ENCODE measurements around the gene HDAC4. TPM values are rescaled to one million over a fixed set of nuclear protein-coding genes. Genes with fewer than 3 reads are reported as not detected.

Gene HDAC4
- total and polyA plus RNA-seq, 2 of the 4 experiments (the other 2 are of a cell fraction) = 4.1 to 7.2 TPM

DNA sequence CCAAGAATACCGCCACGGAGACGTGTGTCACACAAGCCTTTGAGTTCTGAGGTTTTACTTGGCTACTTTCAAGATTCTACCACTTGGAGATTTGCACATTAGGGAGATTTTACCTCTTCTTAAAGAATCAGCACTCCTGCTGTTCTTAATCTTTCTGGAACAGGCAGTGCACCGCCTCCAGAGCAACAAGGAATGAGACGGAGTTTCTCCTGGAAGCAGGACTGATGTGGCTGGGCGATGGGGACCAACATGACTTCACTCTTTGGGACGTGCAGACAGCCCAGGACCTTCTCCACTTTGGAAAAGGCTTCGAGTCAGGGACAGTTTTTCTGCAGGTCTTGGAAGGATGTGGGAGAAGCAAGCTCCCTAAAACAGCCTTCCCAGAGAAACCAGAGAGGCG, 255.2 kb downstream of the HDAC4 start:
- no peak overlapping the region for H3K56ac ChIP-seq (ENCODE audit: extremely low read depth, insufficient read depth, low read length)
- H2BK20ac ChIP-seq (ENCODE audit: low read depth, low read length) = no peak overlapping the region
- POLR2A ChIA-PET (ENCODE audit: unreplicated experiment) = no interaction called here
- intact Hi-C loops (cut with micrococcal nuclease) (no loop called here), dilution Hi-C loops (cut with HindIII; ENCODE audit: low sequenced_read_pairs, unreplicated experiment) (no loop called here), in situ Hi-C loops (cut with MboI; ENCODE audit: low sequenced_read_pairs) (loop anchor here (25.0 kb wide), 1 partner anchor 842 kb away; no protein-coding TSS in a partner anchor)
- DNase-seq = no peak
- no peak overlapping the region for H3K23ac ChIP-seq (ENCODE audit: low read depth, low read length)
- 0 out of 2 replicates have a peak, but pooled peaks cover 2% of the 10 kb centered on the region for H3K9me1 ChIP-seq (ENCODE audit: insufficient read depth, low read length)
- H4K20me1 ChIP-seq (ENCODE audit: insufficient read depth, low read length) = peaks cover 3% of the 10 kb centered on the region
- H2AK5ac ChIP-seq (ENCODE audit: low read depth, low read length) = no peak overlapping the region
- no peaks in the 10 kb centered on the region; a peak in 1 of 4 replicates for H3K79me1 ChIP-seq (ENCODE audit: low read depth in 1 of 2, low read length in 2 of 2)
- no peaks in the 10 kb centered on the region for H3K9me3 ChIP-seq (ENCODE audit: control insufficient read depth, insufficient read depth, low read length)
- CTCF ChIA-PET = no interaction called here
- no peak overlapping the region for H3K18ac ChIP-seq (ENCODE audit: low read depth, low read length)
- H3K36me3 ChIP-seq (ENCODE audit: control insufficient read depth, insufficient read depth, low read length) = peaks cover 64% of the 10 kb centered on the region
- H3K9ac ChIP-seq (ENCODE audit: low read depth, low read length) = no peak overlapping the region
- no CpG with 5 or more reads among the region's 9 CpGs for WGBS, 2 experiments (ENCODE audit: extremely low coverage in 2 of 2, insufficient read length in 1 of 2)
- H2BK120ac ChIP-seq (ENCODE audit: low read depth, low read length) = no peak overlapping the region
- H2AK9ac ChIP-seq (replicated peaks; ENCODE audit: low read depth, low read length, poor library complexity) = no peak overlapping the region
- H2BK5ac ChIP-seq (ENCODE audit: low read depth, low read length, poor library complexity, severe bottlenecking) = no peak overlapping the region
- no peak overlapping the region for H2BK15ac ChIP-seq (ENCODE audit: low read depth, low read length)
- BruUV-seq (replicated peaks) = no TSS peak
- no peak overlapping the region for H2AFZ ChIP-seq (replicated peaks; ENCODE audit: low read length, poor library complexity)
- H3K4me2 ChIP-seq (ENCODE audit: low read depth, low read length) = no peak overlapping the region
- H3K27ac ChIP-seq (ENCODE audit: insufficient read depth, low read length) = no peak overlapping the region
- H3K4me1 ChIP-seq (ENCODE audit: control insufficient read depth, insufficient read depth, low read length) = no peaks in the 10 kb centered on the region
- TF ChIP-seq, protein P1, sequence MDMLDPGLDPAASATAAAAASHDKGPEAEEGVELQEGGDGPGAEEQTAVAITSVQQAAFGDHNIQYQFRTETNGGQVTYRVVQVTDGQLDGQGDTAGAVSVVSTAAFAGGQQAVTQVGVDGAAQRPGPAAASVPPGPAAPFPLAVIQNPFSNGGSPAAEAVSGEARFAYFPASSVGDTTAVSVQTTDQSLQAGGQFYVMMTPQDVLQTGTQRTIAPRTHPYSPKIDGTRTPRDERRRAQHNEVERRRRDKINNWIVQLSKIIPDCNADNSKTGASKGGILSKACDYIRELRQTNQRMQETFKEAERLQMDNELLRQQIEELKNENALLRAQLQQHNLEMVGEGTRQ (IDR thresholded peaks at IDR 0.05; ENCODE audit: low read depth, low read length) = no peak
- TF ChIP-seq POLR2A (IDR thresholded peaks at IDR 0.05; ENCODE audit: low read depth, low read length) = no peak
- no peaks in the 10 kb centered on the region for H3K27me3 ChIP-seq (ENCODE audit: control insufficient read depth, insufficient read depth, low read length)
- H4K5ac ChIP-seq (ENCODE audit: low read depth, low read length) = no peak overlapping the region
- ATAC-seq (ENCODE audit: low read depth) = no peak
- no peak overlapping the region for H3K14ac ChIP-seq (replicated peaks; ENCODE audit: low read depth, low read length)
- no peak overlapping the region for H3K4ac ChIP-seq (ENCODE audit: low read depth, low read length)
- H4K8ac ChIP-seq (ENCODE audit: low read depth in 2 of 2, low read length in 2 of 2) = no peak overlapping the region
- no peak overlapping the region for H3K4me3 ChIP-seq (ENCODE audit: insufficient read depth, low read depth, low read length)
- H4K91ac ChIP-seq (ENCODE audit: insufficient read depth, low read depth, low read length) = no peak overlapping the region

Data from IMR-90 (cell line).